KOPT-K1 (cell line): ENCODE data around the gene DHRSX.
"Not testable (repeated sequence)": the region's sequence is repeated elsewhere in the genome, so short reads cannot be mapped to it uniquely, and the experiment has no call there.

ENCODE experiments used
- H3K27ac ChIP-seq: fragments of 200-600 bp; sonication (generic); 2 replicates; pipeline ENCODE4 v1.5.1; 2016; ENCODE audit warnings: antibody characterized with exemption, mild to moderate bottlenecking, low read depth, low read length; ENCODE audit not compliant: poor library complexity, severe bottlenecking
- H3K36me3 ChIP-seq: fragments of 200-600 bp; sonication (generic); 2 replicates; pipeline ENCODE4 v1.5.1; 2017; ENCODE audit warnings: antibody characterized with exemption, mild to moderate bottlenecking, low read length, moderate library complexity; ENCODE audit not compliant: insufficient read depth
- H3K9me3 ChIP-seq: fragments of 200-600 bp; sonication (generic); 2 replicates; pipeline ENCODE4 v1.5.1; 2017; ENCODE audit warnings: antibody characterized with exemption, low read length, mild to moderate bottlenecking; ENCODE audit not compliant: insufficient read depth, poor library complexity, severe bottlenecking

DHRSX gene

GRCh38 chrX:2261831-2262667 lies 238.7 kb downstream of the DHRSX start:
- Histone ChIP-seq H3K36me3 (no peaks in the 10 kb centered on the region; the same call in 1 of the 2 replicates), H3K9me3 (no peaks in the 10 kb centered on the region), H3K27ac (no peak overlapping the region)

GRCh38 chrX:2252331-2253065 lies 248.3 kb downstream of the DHRSX start:
- Histone ChIP-seq H3K36me3 (no peaks in the 10 kb centered on the region), H3K27ac (no peak overlapping the region), H3K9me3 (no peaks in the 10 kb centered on the region)

GRCh38 chrX:2251211-2251610 lies 249.6 kb downstream of the DHRSX start:
- H3K27ac ChIP-seq = no peak overlapping the region
- no peaks in the 10 kb centered on the region for H3K9me3 ChIP-seq
- no peaks in the 10 kb centered on the region for H3K36me3 ChIP-seq

- no peaks in the 10 kb centered on the region for H3K36me3 ChIP-seq
- H3K27ac ChIP-seq = no peak overlapping the region
- H3K9me3 ChIP-seq = no peaks in the 10 kb centered on the region
Observed at GRCh38 chrX:2243913-2244460, 256.8 kb downstream of the DHRSX start.

- no peaks in the 10 kb centered on the region for H3K36me3 ChIP-seq
- H3K27ac ChIP-seq = no peak overlapping the region
- H3K9me3 ChIP-seq = no peaks in the 10 kb centered on the region
Observed at GRCh38 chrX:2242980-2243379, 257.8 kb downstream of the DHRSX start.

- Histone ChIP-seq H3K36me3 (no peaks in the 10 kb centered on the region), H3K9me3 (no peaks in the 10 kb centered on the region)
Observed at GRCh38 chrX:2242326-2242725, 258.4 kb downstream of the DHRSX start.

GRCh38 chrX:2241496-2241895 lies 259.3 kb downstream of the DHRSX start:
- not testable (repeated sequence) for H3K27ac ChIP-seq, H3K36me3 ChIP-seq, H3K9me3 ChIP-seq

More at GRCh38 chrX:2242326-2242725, 258.4 kb downstream of the DHRSX start:
- H3K27ac ChIP-seq = no peak overlapping the region

- H3K36me3 ChIP-seq, H3K27ac ChIP-seq: not testable (repeated sequence)
Observed at GRCh38 chrX:2240761-2241160, 260.0 kb downstream of the DHRSX start.

GRCh38 chrX:2237976-2238375 lies 262.8 kb downstream of the DHRSX start:
- Histone ChIP-seq H3K36me3 (no peaks in the 10 kb centered on the region), H3K27ac (no peak overlapping the region), H3K9me3 (no peaks in the 10 kb centered on the region)

More at GRCh38 chrX:2240761-2241160, 260.0 kb downstream of the DHRSX start:
- H3K9me3 ChIP-seq = not testable (repeated sequence)

- Histone ChIP-seq H3K9me3 (no peaks in the 10 kb centered on the region), H3K36me3 (no peaks in the 10 kb centered on the region), H3K27ac (no peak overlapping the region)
Observed at GRCh38 chrX:2231570-2232192, 269.1 kb downstream of the DHRSX start.

GRCh38 chrX:2230457-2230856 lies 270.3 kb downstream of the DHRSX start:
- H3K36me3 ChIP-seq = no peaks in the 10 kb centered on the region
- no peaks in the 10 kb centered on the region for H3K9me3 ChIP-seq
- no peak overlapping the region for H3K27ac ChIP-seq

GRCh38 chrX:2228536-2228935 lies 272.2 kb downstream of the DHRSX start:
- H3K36me3 ChIP-seq = no peaks in the 10 kb centered on the region
- H3K27ac ChIP-seq = no peak overlapping the region
- peaks cover 9% of the 10 kb centered on the region for H3K9me3 ChIP-seq

- H3K36me3 ChIP-seq = no peaks in the 10 kb centered on the region
Observed at GRCh38 chrX:2226906-2227656, 273.7 kb downstream of the DHRSX start.

GRCh38 chrX:2226182-2226581 lies 274.6 kb downstream of the DHRSX start:
- Histone ChIP-seq H3K27ac (no peak overlapping the region), H3K9me3 (peaks cover 33% of the 10 kb centered on the region), H3K36me3 (no peaks in the 10 kb centered on the region)

More at GRCh38 chrX:2226906-2227656, 273.7 kb downstream of the DHRSX start:
- H3K27ac ChIP-seq = no peak overlapping the region
- H3K9me3 ChIP-seq = peaks cover 24% of the 10 kb centered on the region
